GM19438 (cell line): ENCODE data around the gene KLHL3.

Experiments
- ATAC-seq: cut with Tn5 transposase; IDR thresholded peaks from one replicate; pipeline ENCODE4 v1.9.1; 2021; ENCODE audit warnings: low read depth; ENCODE audit not compliant: unreplicated experiment

Gene KLHL3

GRCh38 chr5:137594717-137595116 lies 141.2 kb downstream of the KLHL3 start:
- ATAC-seq, result no peak

DNA sequence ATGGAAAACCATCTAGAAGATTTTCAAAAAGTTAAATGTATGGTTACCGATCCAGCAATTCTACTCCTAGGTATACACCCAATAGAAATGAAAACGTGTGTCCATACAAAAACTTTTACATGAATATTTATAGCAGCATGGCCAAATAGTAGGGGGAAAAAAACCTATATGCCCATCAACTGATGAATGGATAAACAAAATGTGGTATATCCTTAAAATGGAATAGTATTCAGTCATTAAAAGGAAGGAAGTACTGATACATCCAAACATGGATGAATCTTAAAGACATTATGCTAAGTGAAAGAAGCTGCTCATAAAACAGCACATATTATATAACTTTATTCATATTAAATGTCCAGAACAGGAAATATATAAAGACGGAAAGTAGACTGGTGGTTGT lies 143.6 kb downstream of the KLHL3 start:
- no peak for ATAC-seq

- no peak for ATAC-seq
Observed at GRCh38 chr5:137589185-137589584, 146.7 kb downstream of the KLHL3 start.

DNA sequence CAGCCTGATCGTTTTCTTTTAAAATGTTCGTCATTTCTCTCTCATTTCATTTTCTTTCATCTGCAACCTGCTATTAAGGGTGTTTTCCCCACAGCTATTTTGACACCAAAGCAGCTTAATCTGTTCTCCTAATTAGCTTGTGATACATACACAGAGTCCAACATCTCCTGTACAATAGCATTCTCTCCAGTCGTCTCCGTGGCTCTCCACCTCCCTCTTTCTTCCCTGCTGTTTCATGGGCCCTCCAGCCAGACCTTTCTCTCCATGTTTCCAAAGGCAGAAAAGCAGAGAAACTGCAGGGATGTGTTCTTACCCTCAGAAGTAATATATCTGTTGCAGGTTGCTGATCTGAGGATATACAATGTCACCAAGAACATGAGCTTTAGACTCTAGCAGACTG lies 148.0 kb downstream of the KLHL3 start:
- no peak for ATAC-seq

GRCh38 chr5:137584262-137584661 lies 151.6 kb downstream of the KLHL3 start:
- no peak for ATAC-seq

DNA sequence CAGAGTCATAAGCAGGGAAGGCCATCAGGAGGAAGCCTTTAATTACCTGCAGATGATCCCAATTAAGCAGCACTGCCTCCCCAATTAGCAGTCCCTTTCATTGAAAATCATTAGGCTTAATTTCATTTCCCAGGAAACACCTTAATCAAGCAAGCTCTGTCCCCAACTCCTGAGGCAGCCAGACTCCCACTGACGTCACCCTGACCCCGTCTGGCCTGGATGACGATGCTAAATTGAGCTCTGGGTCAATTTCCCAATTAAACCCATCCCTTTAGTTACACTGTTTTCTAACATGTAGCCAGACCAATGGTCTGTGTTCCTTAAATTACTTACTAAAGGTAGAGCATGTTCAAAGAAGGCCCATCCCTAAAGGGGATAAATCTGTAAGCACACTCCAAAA lies 152.8 kb downstream of the KLHL3 start:
- no peak for ATAC-seq

- no peak for ATAC-seq
Observed at GRCh38 chr5:137582218-137582617, 153.7 kb downstream of the KLHL3 start.

- ATAC-seq, result no peak
Observed at GRCh38 chr5:137581776-137582175, 154.1 kb downstream of the KLHL3 start.

DNA sequence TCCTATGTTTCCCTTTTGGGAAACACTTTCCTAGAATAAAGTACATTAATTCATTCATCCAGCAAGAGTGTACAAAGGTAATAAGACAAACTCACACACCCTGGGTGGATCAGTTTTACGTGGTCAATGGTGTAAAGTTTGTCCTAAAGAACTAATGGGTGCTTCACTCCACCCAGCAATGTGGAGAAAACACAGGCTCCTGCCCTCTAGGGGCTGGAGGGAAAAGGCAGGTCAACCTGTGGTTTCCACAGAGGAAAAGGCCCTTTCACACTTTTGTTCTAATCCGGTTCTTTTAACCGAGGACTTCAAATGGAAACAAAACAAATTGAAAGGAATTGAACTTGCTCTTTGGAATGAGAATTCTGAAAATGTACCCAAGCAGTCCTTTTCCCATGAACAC lies 155.9 kb downstream of the KLHL3 start:
- ATAC-seq, result no peak

GRCh38 chr5:137575847-137576246 lies 160.0 kb downstream of the KLHL3 start:
- ATAC-seq, result no peak

- no peak for ATAC-seq
Observed at GRCh38 chr5:137575211-137575610, 160.7 kb downstream of the KLHL3 start.

GRCh38 chr5:137573376-137573775 lies 162.5 kb downstream of the KLHL3 start:
- no peak for ATAC-seq

- ATAC-seq, result no peak
Observed at GRCh38 chr5:137572042-137572695, 163.7 kb downstream of the KLHL3 start.

GRCh38 chr5:137570070-137570469 lies 165.8 kb downstream of the KLHL3 start:
- no peak for ATAC-seq
